Right ventricle myocardium inferior (tissue), 1 donor: ENCODE data around the gene ETHE1. TPM values are rescaled to one million over a fixed set of nuclear protein-coding genes. Genes with fewer than 3 reads are reported as not detected.

Experiments used
- ATAC-seq: fragments of 200-7000 bp; cut with Tn5 transposase; one replicate; pipeline ENCODE4 v1.9.1; 2020; ENCODE audit warnings: mild to moderate bottlenecking, moderate library complexity
- DNase-seq: peaks from one replicate; pipeline ENCODE4 v3.0.0; 2021; ENCODE audit errors: missing footprints
- intact Hi-C: fragments of 100-400 bp; cut with DNase I; formaldehyde crosslinking; loops from one replicate; pipeline ENCODE4 v1.11.0; 2022
- total RNA-seq: library from RNA; stranded (reverse); fragmentation: NEBNext Ultra II Directional; extraction: Animal tissue kit (Norgen Biotek cat#: 25700); gene quantifications from one replicate; pipeline ENCODE4 v1.2.1, GENCODE V29; 2021
- donor health status: DM: no; HTN: yes; CAD: no; lungs with severe emphysema.

The ETHE1 gene
- total RNA-seq, 1 donor from 2014 or later: 15.2 TPM

GRCh38 chr19:43461303-43461702, 65.7 kb downstream of the ETHE1 start:
- DNase-seq: no peak
- no peak for ATAC-seq
- intact Hi-C loops: loop anchor here (5.0 to 10.0 kb wide), 2 partner anchors 66 to 133 kb away; partner anchors contain the start of genes ETHE1, IRGQ and ZNF576

GRCh38 chr19:43460362-43461016, 66.5 kb downstream of the ETHE1 start:
- ATAC-seq: no peak
- no peak for DNase-seq
- intact Hi-C loops: loop anchor here (5.0 to 10.0 kb wide), 2 partner anchors 67 to 134 kb away; partner anchors contain the start of genes ETHE1, IRGQ and ZNF576

- intact Hi-C loops: loop anchor here (10.0 kb wide), 1 partner anchor 327 kb away; the partner anchor contains the start of gene KCNN4
Observed at GRCh38 chr19:43457809-43458208, 69.2 kb downstream of the ETHE1 start.

More at GRCh38 chr19:43457809-43458208, 69.2 kb downstream of the ETHE1 start:
- DNase-seq (no peak), ATAC-seq (no peak)

Other genes starting within 250 kb of the ETHE1 start
- gene CD177, start 173.5 kb downstream of the ETHE1 start, total RNA-seq: 0.16 TPM
- not detected for gene TEX101, start 112.3 kb downstream of the ETHE1 start, total RNA-seq
- gene LYPD3, start 61.6 kb downstream of the ETHE1 start, total RNA-seq: 0.19 TPM
- 5.7 TPM for gene PHLDB3, start 22.5 kb downstream of the ETHE1 start, total RNA-seq
- 1.8 TPM for gene ZNF575, start 6.0 kb upstream of the ETHE1 start, total RNA-seq
- 12.2 TPM for gene XRCC1, start 48.3 kb upstream of the ETHE1 start, total RNA-seq
- 2.2 TPM for gene PINLYP, start 48.6 kb upstream of the ETHE1 start, total RNA-seq
- 16.2 TPM for gene IRGQ, start 68.9 kb upstream of the ETHE1 start, total RNA-seq
- 9.3 TPM for gene ZNF576, start 69.4 kb upstream of the ETHE1 start, total RNA-seq
- gene SRRM5, start 84.9 kb upstream of the ETHE1 start, total RNA-seq: 0.16 TPM
- 32.9 TPM for gene ZNF428, start 92.4 kb upstream of the ETHE1 start, total RNA-seq
- 9.7 TPM for gene CADM4, start 112.6 kb upstream of the ETHE1 start, total RNA-seq
- 3.8 TPM for gene PLAUR, start 143.0 kb upstream of the ETHE1 start, total RNA-seq
- gene IRGC, start 188.9 kb upstream of the ETHE1 start, total RNA-seq: not detected
- gene SMG9, start 227.8 kb upstream of the ETHE1 start, total RNA-seq: 15.7 TPM